Breast epithelium (tissue), 4 donors: ENCODE results near the gene CPNE6. TPM values are rescaled to one million over a fixed set of nuclear protein-coding genes. Genes with fewer than 3 reads are reported as not detected.
A peak's percentile ranks its signal among the peaks of the same experiment; 100 is the strongest.
"Not testable (repeated sequence)": the region's sequence is repeated elsewhere in the genome, so short reads cannot be mapped to it uniquely, and the experiment has no call there.

ENCODE experiments used
- DNase-seq, 2 donors: peaks; one replicate each; pipeline ENCODE4 v3.0.0-alpha.2; 2019; ENCODE audit warnings: low spot score in 2 of 2
- H3K27ac ChIP-seq, 2 donors: fragments of 200-600 bp; sonication (generic) in 1 of 2; one replicate each; pipeline ENCODE4 v1.5.1; 2016 to 2019; ENCODE audit warnings: mild to moderate bottlenecking in 1 of 2
- H3K27me3 ChIP-seq, 2 donors: fragments of 200-600 bp; sonication (generic) in 1 of 2; one replicate each; pipeline versions ENCODE4 v1.5.1 to v1.6.0; 2017 to 2019; ENCODE audit warnings: control low read depth in 1 of 2, mild to moderate bottlenecking in 1 of 2
- H3K36me3 ChIP-seq: fragments of 200-600 bp; one replicate; pipeline ENCODE4 v1.5.1; 2019
- H3K4me1 ChIP-seq, 2 donors: fragments of 200-600 bp; sonication (generic); one replicate each; pipeline ENCODE4 v1.5.1; 2016 to 2019; ENCODE audit warnings: control low read depth in 1 of 2
- H3K4me3 ChIP-seq, 3 donors: fragments of 200-600 bp; sonication (generic); 1 replicate in 2 of 3; 2 replicates in 1 of 3; pipeline ENCODE4 v1.5.1; 2016 to 2019; ENCODE audit warnings: mild to moderate bottlenecking in 3 of 3, moderate library complexity in 2 of 3
- H3K9me3 ChIP-seq, 2 donors: fragments of 200-600 bp; sonication (generic) in 1 of 2; one replicate each; pipeline ENCODE4 v1.5.1; 2016 to 2019; ENCODE audit warnings: control low read depth in 1 of 2
- POLR2A ChIP-seq: fragments of 450-650 bp; IDR thresholded peaks from one replicate; pipeline ENCODE4 v1.6.1; 2016; ENCODE audit warnings: antibody characterized with exemption, mild to moderate bottlenecking, moderate library complexity
- POLR2AphosphoS5 ChIP-seq, 3 donors: sonication (generic); formaldehyde crosslinking; IDR thresholded peaks; one replicate each; pipeline ENCODE4 v1.6.1; 2017; ENCODE audit warnings: antibody characterized with exemption in 3 of 3
- intact Hi-C: fragments of 100-400 bp; cut with DNase I; formaldehyde crosslinking; loops from one replicate; pipeline ENCODE4 v1.15.1; 2023; ENCODE audit warnings: low total_unique reads
- total RNA-seq, 3 donors: library from RNA; depleted of rRNA; stranded (reverse); fragments of >200 nt; gene quantifications; one replicate each; pipeline ENCODE4 v1.1.0, GENCODE V29; 2016
- TF ChIP-seq, protein P1 (sequence below), 3 donors: fragments of 450-650 bp; IDR thresholded peaks; one replicate each; pipeline ENCODE4 v1.5.1; 2016 to 2017; ENCODE audit warnings: antibody characterized with exemption in 3 of 3, mild to moderate bottlenecking in 3 of 3, moderate library complexity in 3 of 3

Gene CPNE6
- total RNA-seq, 3 donors from 2014 or later: not detected

DNA sequence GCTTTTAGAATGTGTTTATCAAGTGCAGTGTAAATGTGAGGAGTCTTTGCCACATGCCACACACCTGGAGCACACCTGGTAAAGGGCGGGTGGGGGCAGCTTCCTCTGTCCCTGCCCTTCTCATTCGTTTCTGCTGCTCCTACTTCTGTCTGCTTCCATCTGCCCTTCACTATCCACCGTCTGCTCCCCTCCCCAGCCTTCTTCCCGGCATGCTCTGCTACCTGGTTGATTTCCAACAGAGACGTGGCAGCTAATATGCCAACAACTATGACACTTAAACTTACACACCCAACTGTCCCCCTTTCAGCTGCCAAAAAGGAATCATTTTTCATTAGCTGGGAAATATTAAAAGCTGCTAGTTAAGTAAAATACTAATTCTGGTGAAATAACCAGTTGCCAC is 28.6 kb upstream of the CPNE6 start:
- H3K4me1 ChIP-seq: no peaks in the 10 kb centered on the region
- H3K9me3 ChIP-seq: no peaks in the 10 kb centered on the region
- DNase-seq: no peak
- no peaks in the 10 kb centered on the region for H3K36me3 ChIP-seq
- intact Hi-C loops: no loop called here
- H3K4me3 ChIP-seq: no peak overlapping the region
- no peaks in the 10 kb centered on the region for H3K27me3 ChIP-seq
- TF ChIP-seq, protein P1, sequence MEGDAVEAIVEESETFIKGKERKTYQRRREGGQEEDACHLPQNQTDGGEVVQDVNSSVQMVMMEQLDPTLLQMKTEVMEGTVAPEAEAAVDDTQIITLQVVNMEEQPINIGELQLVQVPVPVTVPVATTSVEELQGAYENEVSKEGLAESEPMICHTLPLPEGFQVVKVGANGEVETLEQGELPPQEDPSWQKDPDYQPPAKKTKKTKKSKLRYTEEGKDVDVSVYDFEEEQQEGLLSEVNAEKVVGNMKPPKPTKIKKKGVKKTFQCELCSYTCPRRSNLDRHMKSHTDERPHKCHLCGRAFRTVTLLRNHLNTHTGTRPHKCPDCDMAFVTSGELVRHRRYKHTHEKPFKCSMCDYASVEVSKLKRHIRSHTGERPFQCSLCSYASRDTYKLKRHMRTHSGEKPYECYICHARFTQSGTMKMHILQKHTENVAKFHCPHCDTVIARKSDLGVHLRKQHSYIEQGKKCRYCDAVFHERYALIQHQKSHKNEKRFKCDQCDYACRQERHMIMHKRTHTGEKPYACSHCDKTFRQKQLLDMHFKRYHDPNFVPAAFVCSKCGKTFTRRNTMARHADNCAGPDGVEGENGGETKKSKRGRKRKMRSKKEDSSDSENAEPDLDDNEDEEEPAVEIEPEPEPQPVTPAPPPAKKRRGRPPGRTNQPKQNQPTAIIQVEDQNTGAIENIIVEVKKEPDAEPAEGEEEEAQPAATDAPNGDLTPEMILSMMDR (IDR thresholded peaks at IDR 0.05): no peak
- TF ChIP-seq POLR2A (no peak), POLR2AphosphoS5 (IDR thresholded peaks at IDR 0.05) (no peak)
- no peak overlapping the region for H3K27ac ChIP-seq

DNA sequence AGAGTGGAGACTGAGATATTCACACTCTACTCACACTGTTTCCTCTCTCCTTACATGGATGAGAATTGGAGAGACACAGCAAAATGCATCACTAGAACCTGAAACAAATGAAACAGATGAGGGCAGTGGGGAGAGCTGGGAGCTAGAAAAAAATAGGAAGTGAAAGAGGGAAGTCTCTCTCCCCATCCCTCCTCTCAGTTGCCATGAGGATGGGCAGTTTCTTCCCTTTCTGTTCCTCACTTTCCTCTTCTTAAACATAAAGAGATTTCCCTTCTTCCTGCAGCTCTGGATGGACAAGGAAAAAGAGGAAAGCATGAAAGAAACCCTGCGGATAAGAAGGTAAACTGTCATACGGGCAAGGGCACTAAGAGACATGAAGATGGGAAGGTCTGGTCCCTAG is 22.4 kb upstream of the CPNE6 start:
- H3K27me3 ChIP-seq, H3K9me3 ChIP-seq, H3K4me3 ChIP-seq, intact Hi-C loops, DNase-seq, H3K36me3 ChIP-seq, H3K27ac ChIP-seq, H3K4me1 ChIP-seq: not testable (repeated sequence)

DNA sequence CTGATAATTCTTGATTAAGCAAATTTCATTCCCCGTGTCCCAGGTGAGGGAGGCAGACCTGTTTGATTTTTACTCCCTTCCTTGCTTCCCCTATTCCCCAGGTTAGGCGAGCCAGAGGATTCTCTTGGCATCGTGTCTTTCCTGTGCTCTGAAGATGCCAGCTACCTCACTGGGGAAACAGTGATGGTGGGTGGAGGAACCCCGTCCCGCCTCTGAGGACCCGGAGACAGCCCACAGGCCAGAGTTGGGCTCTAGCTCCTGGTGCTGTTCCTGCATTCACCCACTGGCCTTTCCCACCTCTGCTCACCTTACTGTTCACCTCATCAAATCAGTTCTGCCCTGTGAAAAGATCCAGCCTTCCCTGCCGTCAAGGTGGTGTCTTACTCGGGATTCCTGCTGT is 20.6 kb upstream of the CPNE6 start:
- H3K9me3 ChIP-seq, intact Hi-C loops, H3K36me3 ChIP-seq, H3K4me3 ChIP-seq, DNase-seq, H3K4me1 ChIP-seq, H3K27me3 ChIP-seq: not testable (repeated sequence)
- peak overlapping the region; percentile 40 to 74 for H3K27ac ChIP-seq

DNA sequence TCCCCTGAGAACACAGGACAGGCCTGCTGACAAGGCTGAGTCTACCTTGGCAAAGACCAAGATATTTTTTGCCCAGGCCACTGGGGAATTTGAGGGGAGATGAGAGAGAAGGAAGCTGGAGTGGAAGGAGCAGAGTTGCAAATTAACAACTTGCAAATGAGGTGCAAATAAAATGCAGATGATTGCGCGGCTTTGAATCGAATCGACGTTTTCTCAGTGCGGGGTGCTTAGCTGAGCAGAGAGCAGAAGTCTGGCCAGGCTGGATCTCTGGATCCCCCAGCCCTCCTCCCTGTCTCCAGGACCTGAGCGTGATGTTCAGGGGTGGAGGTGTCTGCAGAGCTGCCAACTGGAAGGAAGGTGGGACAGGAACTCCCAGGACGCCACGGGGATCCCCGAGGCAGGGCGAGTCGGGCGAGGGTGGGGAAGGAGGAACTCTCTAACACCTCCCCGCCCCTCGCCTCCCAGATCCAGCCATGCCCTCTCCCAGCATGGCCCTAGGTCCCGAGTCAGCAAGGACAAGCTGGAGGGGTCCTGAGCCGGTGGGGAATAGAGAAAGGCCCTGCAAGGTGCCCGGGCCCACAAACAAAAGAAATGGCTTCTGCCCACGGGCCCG is 20.1 kb upstream of the CPNE6 start:
- DNase-seq: no peak
- H3K4me1 ChIP-seq: no peaks in the 10 kb centered on the region
- TF ChIP-seq POLR2A (no peak), POLR2AphosphoS5 (IDR thresholded peaks at IDR 0.05) (no peak)
- TF ChIP-seq, protein P1 (IDR thresholded peaks at IDR 0.05): no peak
- H3K4me3 ChIP-seq: peak overlapping the region; percentile 60 to 76 (median 72)
- H3K9me3 ChIP-seq: no peaks in the 10 kb centered on the region
- no peaks in the 10 kb centered on the region for H3K27me3 ChIP-seq
- intact Hi-C loops: no loop called here
- H3K27ac ChIP-seq: peak overlapping the region; percentile 74 to 89
- H3K36me3 ChIP-seq: no peaks in the 10 kb centered on the region

DNA sequence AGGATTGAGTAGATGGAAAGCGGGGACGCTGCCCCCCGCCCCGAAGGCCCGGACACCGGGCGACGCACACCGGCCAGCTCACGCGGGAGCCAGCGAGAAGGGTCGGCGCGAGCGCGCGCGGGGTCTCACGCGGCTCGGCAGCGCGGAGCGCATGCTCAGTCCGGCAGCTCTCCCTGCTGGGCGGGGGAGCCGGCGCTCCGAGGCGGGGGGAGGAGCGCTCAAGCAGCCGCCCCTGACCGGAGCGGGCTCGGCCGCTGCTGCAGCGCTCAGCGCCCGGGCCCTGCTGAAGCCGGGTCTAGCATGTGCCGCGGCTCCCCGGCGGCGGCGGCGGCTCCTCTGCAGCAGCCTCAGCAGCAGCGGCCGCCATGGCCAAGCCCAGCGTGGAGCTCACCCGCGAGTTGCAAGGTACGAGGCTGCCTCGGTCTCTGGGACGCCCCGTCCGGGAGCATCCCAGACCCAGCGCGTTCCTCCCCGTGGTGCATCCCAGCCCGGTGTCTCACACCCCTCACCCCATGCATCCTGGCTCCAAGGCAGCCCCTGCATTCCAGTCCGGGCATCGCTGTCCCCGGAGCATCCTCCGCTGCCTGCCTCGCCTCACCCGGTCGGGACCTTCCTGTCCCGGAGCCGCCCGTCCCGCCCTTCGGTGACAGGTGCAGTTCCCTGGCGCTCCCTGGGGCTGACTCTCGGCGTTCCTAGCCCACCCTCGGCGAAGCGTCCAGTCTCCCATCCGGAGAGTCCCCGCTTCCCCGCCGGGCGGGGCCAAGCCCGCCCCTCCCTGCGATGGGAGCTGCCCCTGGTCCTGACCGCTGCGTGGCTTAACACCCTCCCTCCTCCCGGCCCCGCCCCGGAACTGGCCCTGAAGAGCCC is 19.3 kb upstream of the CPNE6 start, which contains the start of gene CARMIL3:
TSS of gene CARMIL3 (plus strand) at position 221 of the 867 bp plus-strand sequence. CDS start at position 366, 145 bp downstream.
- no peak for TF ChIP-seq POLR2A
- peak in 2 of 3 donors; percentile 26 to 27 for TF ChIP-seq POLR2AphosphoS5 (IDR thresholded peaks at IDR 0.05)
- Histone ChIP-seq H3K27ac (peak within 1 kb of the TSS; percentile 74 to 89), H3K9me3 (no peaks in the 10 kb centered on the region), H3K27me3 (no peaks in the 10 kb centered on the region), H3K36me3 (no peaks in the 10 kb centered on the region), H3K4me3 (peak within 1 kb of the TSS; percentile 60 to 76 (median 72)), H3K4me1 (no peaks in the 10 kb centered on the region)
- DNase-seq: no peak
- intact Hi-C loops: no loop called here

DNA sequence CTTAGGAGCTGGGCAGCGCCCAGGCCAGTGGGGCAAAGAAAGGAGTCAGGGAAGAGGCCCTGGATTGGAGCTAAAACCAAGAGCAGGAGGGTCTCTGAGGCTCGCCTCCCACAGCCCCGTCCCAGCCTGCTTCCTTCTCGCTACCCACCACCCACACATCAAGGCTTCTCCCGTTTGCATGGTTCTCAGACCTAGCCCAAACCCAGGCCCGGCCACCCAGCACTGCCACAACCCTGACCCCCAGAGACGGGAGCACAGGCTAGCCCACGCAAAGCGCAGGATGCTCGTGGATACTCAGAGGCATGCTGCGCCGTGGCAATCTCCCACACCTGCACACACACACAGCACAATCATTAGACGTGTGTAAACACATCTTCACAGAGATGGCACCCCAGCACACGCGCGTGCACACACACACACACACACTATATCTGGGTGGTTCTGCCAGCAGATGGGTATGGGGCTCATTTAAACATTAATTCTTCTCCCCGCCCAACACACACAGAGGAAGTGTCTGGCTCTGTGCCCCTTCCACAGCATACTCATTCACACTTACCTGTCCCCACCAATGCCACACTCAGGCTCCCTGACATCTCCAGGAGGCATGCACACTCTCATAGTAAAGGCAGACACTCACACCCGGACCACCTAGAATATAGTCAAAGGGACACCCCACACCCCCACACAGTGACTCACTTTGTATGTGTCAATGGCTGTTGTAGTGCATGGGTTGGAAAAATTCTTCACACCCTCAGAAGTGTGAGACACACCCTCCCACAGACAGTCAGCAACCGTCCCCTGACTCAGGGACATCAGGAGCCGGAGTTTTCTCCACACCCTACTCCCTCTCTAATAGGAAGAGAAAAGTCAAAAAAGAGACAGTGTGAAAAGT is 18.5 kb upstream of the CPNE6 start:
- TF ChIP-seq POLR2A: no peak
- TF ChIP-seq, protein P1 (IDR thresholded peaks at IDR 0.05): no peak
- TF ChIP-seq POLR2AphosphoS5 (IDR thresholded peaks at IDR 0.05): no peak
- intact Hi-C loops: no loop called here

More for the DNA sequence above, 18.5 kb upstream of the CPNE6 start:
- Histone ChIP-seq H3K9me3 (no peaks in the 10 kb centered on the region), H3K27ac (no peak overlapping the region), H3K4me3 (peak overlapping the region; percentile 60 to 76 (median 72)), H3K4me1 (no peaks in the 10 kb centered on the region), H3K36me3 (no peaks in the 10 kb centered on the region), H3K27me3 (no peaks in the 10 kb centered on the region)
- DNase-seq: no peak
